ENCODE results near the gene KCNAB3.
"Not testable (repeated sequence)": the region's sequence is repeated elsewhere in the genome, so short reads cannot be mapped to it uniquely, and the experiment has no call there.

Gene KCNAB3

GRCh38 chr17:7929158-7930023, at the start of gene KCNAB3:
Gene KCNAB3 (minus strand): TSS chr17:7929856. CDS start chr17:7929435, 421 bp downstream.
- DNase-seq (ENCODE audit: low read depth in 2 of 2), result peak; percentile 36 to 46

- DNase-seq (ENCODE audit: low read depth in 2 of 2), result no peak
Measured at GRCh38 chr17:7977805-7978204, 48.1 kb upstream of the KCNAB3 start.

- DNase-seq (ENCODE audit: low read depth in 2 of 2), result no peak
Measured at GRCh38 chr17:7977039-7977438, 47.4 kb upstream of the KCNAB3 start.

GRCh38 chr17:7974638-7975131, 45.0 kb upstream of the KCNAB3 start:
- no peak for DNase-seq (ENCODE audit: low read depth in 2 of 2)

- no peak for DNase-seq (ENCODE audit: low read depth in 2 of 2)
Measured at GRCh38 chr17:7972131-7972785, 42.6 kb upstream of the KCNAB3 start.

DNA sequence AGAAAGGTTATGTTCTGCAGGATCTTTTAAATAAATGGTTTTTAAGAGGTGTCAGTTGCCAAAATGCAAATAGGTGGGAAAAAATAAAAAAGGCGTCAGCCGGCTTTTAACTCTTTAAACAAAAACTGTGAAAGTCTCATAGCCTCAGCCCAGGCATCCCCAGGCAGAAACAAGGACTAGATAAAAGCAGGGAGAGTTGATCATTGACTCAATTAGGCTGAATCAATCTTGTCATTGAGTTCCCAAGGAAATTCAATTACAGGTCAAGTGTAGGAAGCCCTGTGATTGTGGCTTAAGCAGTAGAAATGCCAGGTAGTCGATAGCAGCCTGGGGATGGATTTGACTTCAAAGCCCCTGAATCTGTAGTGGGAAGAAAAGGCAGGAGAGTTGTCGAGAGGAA, 42.0 kb upstream of the KCNAB3 start:
- no peak for DNase-seq (ENCODE audit: low read depth in 2 of 2)

DNA sequence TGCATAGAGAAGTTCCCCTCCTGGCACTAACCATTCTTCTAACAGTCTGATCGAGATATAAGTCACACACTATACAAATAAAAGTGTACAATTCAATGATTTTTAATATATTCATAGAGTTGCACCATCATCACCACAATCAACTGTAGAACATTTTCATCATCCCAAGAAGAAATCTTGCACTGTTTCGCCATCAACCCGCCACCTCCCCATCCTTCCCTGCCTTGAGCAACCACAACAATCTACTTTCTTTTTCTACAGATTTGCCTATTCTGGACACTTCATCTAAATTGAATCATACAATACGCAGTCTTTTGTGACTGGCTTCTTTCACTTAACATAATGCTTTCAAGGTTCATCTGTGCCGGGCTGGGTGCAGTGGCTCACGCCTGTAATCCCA, 39.8 kb upstream of the KCNAB3 start:
- no peak for DNase-seq (ENCODE audit: low read depth in 2 of 2)

DNA sequence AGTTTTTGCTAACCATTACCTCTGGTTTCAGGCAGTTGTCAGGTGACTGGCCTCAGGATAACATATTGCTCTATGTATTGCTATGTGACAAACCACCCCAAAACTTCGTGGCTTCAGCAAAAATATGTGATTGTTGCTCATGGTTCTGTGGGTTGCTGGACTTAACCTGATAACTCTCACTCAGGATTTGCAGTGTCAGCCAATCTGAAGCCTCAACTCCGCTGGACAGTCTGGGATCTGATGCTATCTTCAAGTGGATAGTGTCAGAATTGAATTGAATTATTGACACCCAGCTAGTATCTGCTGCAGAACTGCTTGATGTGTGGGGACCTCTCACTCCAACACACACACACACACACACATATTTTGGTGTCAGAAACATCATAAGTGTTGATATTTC, 38.1 kb upstream of the KCNAB3 start:
- no peak for DNase-seq (ENCODE audit: low read depth in 2 of 2)

GRCh38 chr17:7961421-7961820, 31.8 kb upstream of the KCNAB3 start:
- no peak for DNase-seq (ENCODE audit: low read depth in 2 of 2)

- no peak for DNase-seq (ENCODE audit: low read depth in 2 of 2)
Measured at GRCh38 chr17:7959503-7960253, 30.0 kb upstream of the KCNAB3 start.

- DNase-seq (ENCODE audit: low read depth in 2 of 2), result peak; percentile 28 to 46
Measured at GRCh38 chr17:7956228-7956965, 26.7 kb upstream of the KCNAB3 start.

- DNase-seq (ENCODE audit: low read depth in 2 of 2), result no peak
Measured at GRCh38 chr17:7955414-7956227, 26.0 kb upstream of the KCNAB3 start.

- DNase-seq (ENCODE audit: low read depth in 2 of 2), result not testable (repeated sequence)
Measured at GRCh38 chr17:7953266-7953665, 23.6 kb upstream of the KCNAB3 start.

- DNase-seq (ENCODE audit: low read depth in 2 of 2), result no peak
Measured at GRCh38 chr17:7951143-7951792, 21.6 kb upstream of the KCNAB3 start.

- DNase-seq (ENCODE audit: low read depth in 2 of 2), result no peak
Measured at GRCh38 chr17:7950578-7950977, 20.9 kb upstream of the KCNAB3 start.

DNA sequence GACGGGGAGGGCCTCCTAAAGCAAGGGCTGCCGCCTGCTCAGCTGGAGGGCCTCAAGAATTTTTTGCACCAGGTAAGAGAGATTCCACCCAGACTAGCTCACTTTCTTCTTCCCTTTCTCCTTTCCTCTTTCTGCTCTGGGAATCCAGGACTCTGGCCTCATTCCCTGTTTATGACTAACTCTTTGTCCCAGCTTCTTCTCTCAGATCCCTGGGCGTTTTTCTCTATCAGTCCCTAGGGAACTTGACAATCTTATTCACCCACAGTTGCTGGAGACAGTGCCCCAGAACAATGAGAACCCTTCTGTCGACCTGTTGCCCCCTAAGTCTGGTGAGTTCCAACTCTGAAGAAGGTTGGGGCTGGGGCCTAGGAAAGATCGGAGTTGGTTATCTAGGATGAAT, 18.0 kb upstream of the KCNAB3 start:
- no peak for DNase-seq (ENCODE audit: low read depth in 2 of 2)

- no peak for DNase-seq (ENCODE audit: low read depth in 2 of 2)
Measured at GRCh38 chr17:7946441-7946840, 16.8 kb upstream of the KCNAB3 start.

DNA sequence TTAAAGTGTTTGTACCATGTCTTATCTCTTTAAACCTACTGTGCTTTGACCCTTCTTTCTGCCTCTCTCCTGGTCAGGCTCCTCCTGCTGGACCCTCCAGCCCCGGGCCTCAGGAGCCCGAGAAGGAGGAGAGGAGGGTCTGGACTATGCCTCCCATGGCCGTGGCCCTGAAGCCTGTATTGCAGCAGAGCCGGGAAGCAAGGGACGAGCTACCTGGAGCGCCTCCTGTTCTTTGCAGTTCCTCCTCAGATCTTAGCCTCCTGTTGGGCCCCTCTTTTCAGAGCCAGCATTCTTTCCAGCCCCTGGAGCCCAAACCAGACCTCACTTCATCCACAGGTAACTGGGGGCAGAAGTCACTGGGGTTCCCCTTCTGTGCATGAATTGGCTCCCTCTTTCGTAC, 16.0 kb upstream of the KCNAB3 start:
- no peak for DNase-seq (ENCODE audit: low read depth in 2 of 2)

DNA sequence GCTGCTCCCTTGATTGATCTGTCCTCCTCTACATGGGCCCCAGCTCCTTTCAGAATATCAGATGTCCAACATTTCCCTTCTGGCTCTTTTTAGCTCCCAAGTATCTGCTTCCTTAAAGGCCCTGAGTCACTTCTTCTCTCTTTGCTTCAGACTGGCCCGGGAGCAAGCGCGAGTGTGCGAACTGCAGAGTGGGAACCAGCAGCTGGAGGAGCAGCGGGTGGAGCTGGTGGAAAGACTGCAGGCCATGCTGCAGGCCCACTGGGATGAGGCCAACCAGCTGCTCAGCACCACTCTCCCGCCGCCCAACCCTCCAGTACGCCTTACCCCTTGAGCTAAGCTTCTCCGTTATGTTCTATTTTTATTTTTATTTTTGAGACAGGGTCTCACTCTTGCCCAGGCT, 14.7 kb upstream of the KCNAB3 start:
- no peak for DNase-seq (ENCODE audit: low read depth in 2 of 2)

GRCh38 chr17:7943291-7943690, 13.6 kb upstream of the KCNAB3 start:
- DNase-seq (ENCODE audit: low read depth in 2 of 2), result no peak
